Spleen (tissue), 11 donors: ENCODE data around the gene ANXA4. TPM values are rescaled to one million over a fixed set of nuclear protein-coding genes. Genes with fewer than 3 reads are reported as not detected.

Experiments used
- DNase-seq: peaks from one replicate; pipeline ENCODE4 v3.0.0-alpha.2; 2020
- H3K27ac ChIP-seq, 8 donors: fragments of 200-600 bp; sonication (generic) in 7 of 8; 1 replicate in 4 of 8; 2 replicates in 4 of 8; pipeline versions ENCODE4 v1.5.0 to v1.8.0; 2016 to 2021; ENCODE audit warnings: inconsistent platforms in 4 of 8, mild to moderate bottlenecking in 4 of 8, moderate library complexity in 1 of 8
- H3K27me3 ChIP-seq, 7 donors: fragments of 200-600 bp; sonication (generic) in 6 of 7; replicated peaks in 1 of 7; 1 replicate in 4 of 7; 2 replicates in 3 of 7; pipeline versions ENCODE4 v1.5.0 to v1.8.0; 2016 to 2021; ENCODE audit warnings: inconsistent platforms in 3 of 7, mild to moderate bottlenecking in 1 of 7
- H3K36me3 ChIP-seq, 6 donors: fragments of 200-600 bp; sonication (generic) in 5 of 6; 1 replicate in 4 of 6; 2 replicates in 2 of 6; pipeline versions ENCODE4 v1.5.0 to v1.8.0; 2016 to 2021; ENCODE audit warnings: inconsistent platforms in 2 of 6
- H3K4me1 ChIP-seq, 6 donors: fragments of 200-600 bp; sonication (generic) in 5 of 6; 1 replicate in 3 of 6; 2 replicates in 3 of 6; pipeline versions ENCODE4 v1.5.0 to v1.8.0; 2016 to 2021; ENCODE audit warnings: inconsistent platforms in 3 of 6
- H3K4me3 ChIP-seq, 8 donors: fragments of 200-600 bp; sonication (generic) in 7 of 8; 1 replicate in 4 of 8; 2 replicates in 4 of 8; pipeline versions ENCODE4 v1.5.0 to v1.8.0; 2016 to 2021; ENCODE audit warnings: inconsistent platforms in 4 of 8, mild to moderate bottlenecking in 4 of 8, moderate library complexity in 2 of 8
- H3K9me3 ChIP-seq, 8 donors: fragments of 200-600 bp; sonication (generic) in 7 of 8; 1 replicate in 4 of 8; 2 replicates in 4 of 8; pipeline versions ENCODE4 v1.5.0 to v1.8.0; 2016 to 2021; ENCODE audit warnings: inconsistent platforms in 4 of 8
- POLR2A ChIP-seq, 3 donors: fragments of 450-650 bp; IDR thresholded peaks; one replicate each; pipeline ENCODE4 v1.5.1; 2017; ENCODE audit warnings: antibody characterized with exemption in 3 of 3, mild to moderate bottlenecking in 1 of 3
- POLR2AphosphoS5 ChIP-seq, 3 donors: sonication (generic); formaldehyde crosslinking; IDR thresholded peaks; one replicate each; pipeline ENCODE4 v1.5.1; 2017; ENCODE audit warnings: antibody characterized with exemption in 3 of 3
- WGBS, 5 donors: extraction: QIAGEN DNeasy Blood & Tissue Kit in 3 of 5; methylation state at CpG; one replicate each; pipeline versions ENCODE4 v1.1.5 to v1.1.7; 2013 to 2018; 5-methylcytosine and 5-hydroxymethylcytosine counted together
- intact Hi-C: fragments of 100-400 bp; cut with DNase I; formaldehyde crosslinking; loops from one replicate; pipeline ENCODE4 v1.15.0; 2023; ENCODE audit warnings: low total_unique reads
- polyA plus RNA-seq, 3 donors: library from polyadenylated mRNA; stranded (reverse); fragments of 200-250 nt; gene quantifications; one replicate each; pipeline ENCODE4 v1.2.1, GENCODE V29; 2013
- total RNA-seq, 7 donors: library from RNA; depleted of rRNA in 3 of 7; stranded (reverse); fragments of >200 nt in 3 of 7; fragmentation: NEBNext Ultra II Directional in 4 of 7; extraction: Animal tissue kit (Norgen Biotek cat#: 25700) in 4 of 7; gene quantifications; one replicate each; pipeline versions ENCODE4 v1.1.0 to v1.2.1, GENCODE V29; 2016 to 2021
- TF ChIP-seq, protein P1 (sequence below), 11 experiments: fragments of 200-600 bp in 7 of 11; fragments of 450-650 bp in 4 of 11; sonication (generic) in 4 of 11; IDR thresholded peaks in 8 of 11; conservative IDR thresholded peaks in 3 of 11; 1 replicate in 7 of 11; 2 replicates in 4 of 11; pipeline versions ENCODE4 v1.4.0 to v1.8.0; 2016 to 2021; ENCODE audit warnings: antibody characterized with exemption in 11 of 11, inconsistent platforms in 4 of 11, mild to moderate bottlenecking in 1 of 11
- donor health status: healthy with polysubstance abuse.
- donor health status: DM: no; HTN: no; CAD: no; lungs with moderate emphysema.
- donor health status: DM: no; HTN: no; CAD: no.
- donor health status: Bipolar disorder and iron deficiency.
- donor health status: healthy.
- donor health status: DM: no; HTN: no; CAD: no.
- donor health status: DM: yes; HTN: yes; CAD: no.

The ANXA4 gene
- total and polyA plus RNA-seq, 10 donors, result 15.0 to 56.1 (median 29.2) TPM

DNA sequence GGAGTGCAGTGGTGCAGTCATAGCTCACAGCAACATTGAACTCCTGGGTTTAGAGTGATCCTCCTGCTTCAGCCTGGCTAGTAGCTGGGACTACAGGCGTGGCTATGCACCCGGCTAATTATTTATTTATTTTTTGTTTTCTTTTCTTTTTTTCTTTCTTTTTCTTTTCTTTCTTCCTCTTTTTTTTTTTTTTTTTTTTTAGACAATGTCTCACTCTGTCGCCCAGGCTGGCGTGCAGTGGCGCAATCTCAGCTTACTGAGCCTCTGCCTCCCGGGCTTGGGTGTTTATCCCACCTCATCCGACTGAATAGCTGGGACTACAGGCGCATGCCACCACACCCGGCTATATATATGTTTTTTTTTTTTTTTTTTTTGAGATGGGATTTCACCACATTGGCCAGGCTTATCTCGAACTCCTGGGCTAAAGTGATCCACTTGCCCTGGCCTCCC, 1.4 kb upstream of the ANXA4 start:
- intact Hi-C loops, result no loop called here
- WGBS, 5 donors, result 53 to 74% (median 68%) methylated on average over 10 of the region's 10 CpGs
- H3K36me3 ChIP-seq, result no peaks in the 10 kb centered on the region
- H3K4me3 ChIP-seq, result peak overlapping the region in 3 of 8 donors; percentile 85 to 96 (median 86)
- no peak for TF ChIP-seq POLR2A (IDR thresholded peaks at IDR 0.05)
- TF ChIP-seq, protein P1, sequence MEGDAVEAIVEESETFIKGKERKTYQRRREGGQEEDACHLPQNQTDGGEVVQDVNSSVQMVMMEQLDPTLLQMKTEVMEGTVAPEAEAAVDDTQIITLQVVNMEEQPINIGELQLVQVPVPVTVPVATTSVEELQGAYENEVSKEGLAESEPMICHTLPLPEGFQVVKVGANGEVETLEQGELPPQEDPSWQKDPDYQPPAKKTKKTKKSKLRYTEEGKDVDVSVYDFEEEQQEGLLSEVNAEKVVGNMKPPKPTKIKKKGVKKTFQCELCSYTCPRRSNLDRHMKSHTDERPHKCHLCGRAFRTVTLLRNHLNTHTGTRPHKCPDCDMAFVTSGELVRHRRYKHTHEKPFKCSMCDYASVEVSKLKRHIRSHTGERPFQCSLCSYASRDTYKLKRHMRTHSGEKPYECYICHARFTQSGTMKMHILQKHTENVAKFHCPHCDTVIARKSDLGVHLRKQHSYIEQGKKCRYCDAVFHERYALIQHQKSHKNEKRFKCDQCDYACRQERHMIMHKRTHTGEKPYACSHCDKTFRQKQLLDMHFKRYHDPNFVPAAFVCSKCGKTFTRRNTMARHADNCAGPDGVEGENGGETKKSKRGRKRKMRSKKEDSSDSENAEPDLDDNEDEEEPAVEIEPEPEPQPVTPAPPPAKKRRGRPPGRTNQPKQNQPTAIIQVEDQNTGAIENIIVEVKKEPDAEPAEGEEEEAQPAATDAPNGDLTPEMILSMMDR (IDR thresholded peaks at IDR 0.05 in 8 of 11, conservative IDR thresholded peaks at IDR 0.05 in 3 of 11), result no peak
- TF ChIP-seq POLR2AphosphoS5 (IDR thresholded peaks at IDR 0.05), result no peak
- H3K27ac ChIP-seq, result peak overlapping the region in 3 of 8 donors; percentile 80 to 92 (median 86)
- H3K4me1 ChIP-seq, result peaks cover 3 to 55% (median 41%) of the 10 kb centered on the region in 6 donors
- no peaks in the 10 kb centered on the region for H3K9me3 ChIP-seq
- no peaks in the 10 kb centered on the region for H3K27me3 ChIP-seq
- DNase-seq, result no peak

- H3K4me3 ChIP-seq, result peak overlapping the region; percentile 73 to 96 (median 87)
- peaks cover 3 to 59% (median 41%) of the 10 kb centered on the region in 6 donors for H3K4me1 ChIP-seq
- TF ChIP-seq, protein P1 (IDR thresholded peaks at IDR 0.05 in 8 of 11, conservative IDR thresholded peaks at IDR 0.05 in 3 of 11), result peak in 3 of 11 experiments; percentile 12 to 18 (median 12)
- TF ChIP-seq POLR2AphosphoS5 (IDR thresholded peaks at IDR 0.05), result no peak
- WGBS, 5 donors, result 2 to 5% (median 3%) methylated on average over 13 of the region's 13 CpGs
- intact Hi-C loops, result no loop called here
- no peaks in the 10 kb centered on the region for H3K9me3 ChIP-seq
- H3K27ac ChIP-seq, result peak overlapping the region; percentile 76 to 92 (median 85)
- peak; percentile 82 for DNase-seq
- H3K27me3 ChIP-seq, result no peaks in the 10 kb centered on the region
- H3K36me3 ChIP-seq, result no peaks in the 10 kb centered on the region
These were observed 732 bp upstream of the ANXA4 start for GRCh38 chr2:69741229-69741574.

DNA sequence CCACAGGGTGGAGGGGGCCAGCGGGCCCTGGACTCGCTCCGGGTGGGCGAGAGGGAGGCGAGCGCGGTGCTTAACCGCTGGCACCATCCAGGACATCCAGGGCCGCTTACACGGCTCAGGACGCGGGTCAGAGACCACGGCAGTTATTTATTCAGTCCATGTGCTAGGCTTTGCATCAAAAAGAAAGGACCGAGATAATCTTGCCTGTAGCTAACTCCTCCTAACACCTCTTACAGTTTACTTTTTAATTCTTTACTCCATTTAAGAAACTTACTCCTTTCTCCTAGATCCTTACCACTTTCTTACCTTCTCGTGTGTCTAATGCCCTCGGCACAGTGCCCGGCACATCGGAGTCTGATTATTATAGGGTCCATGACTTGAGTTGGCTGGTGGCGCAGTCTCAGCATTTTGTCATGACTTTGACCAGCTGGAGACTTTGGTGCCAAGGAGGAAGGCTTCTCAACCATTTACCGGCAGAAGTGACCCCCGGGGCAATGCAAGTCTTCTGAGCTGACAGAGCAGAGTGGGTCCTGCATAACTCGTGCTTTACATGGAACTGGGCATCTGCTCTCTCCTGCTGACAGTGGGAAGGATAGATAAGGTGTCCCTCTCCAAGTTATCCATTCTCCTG, 503 bp downstream of the ANXA4 start:
- peaks cover 3 to 58% (median 41%) of the 10 kb centered on the region in 6 donors for H3K4me1 ChIP-seq
- no peak for DNase-seq
- WGBS, 5 donors, result 13 to 19% (median 16%) methylated on average over 21 to 22 of the region's 22 CpGs
- peak overlapping the region; percentile 76 to 92 (median 85) for H3K27ac ChIP-seq
- H3K27me3 ChIP-seq, result no peaks in the 10 kb centered on the region
- intact Hi-C loops, result no loop called here
- H3K4me3 ChIP-seq, result peak overlapping the region; percentile 73 to 96 (median 87)
- TF ChIP-seq POLR2AphosphoS5 (IDR thresholded peaks at IDR 0.05) (no peak), POLR2A (IDR thresholded peaks at IDR 0.05) (no peak)
- TF ChIP-seq, protein P1 (IDR thresholded peaks at IDR 0.05 in 8 of 11, conservative IDR thresholded peaks at IDR 0.05 in 3 of 11), result no peak
- no peaks in the 10 kb centered on the region for H3K36me3 ChIP-seq
- H3K9me3 ChIP-seq, result no peaks in the 10 kb centered on the region

DNA sequence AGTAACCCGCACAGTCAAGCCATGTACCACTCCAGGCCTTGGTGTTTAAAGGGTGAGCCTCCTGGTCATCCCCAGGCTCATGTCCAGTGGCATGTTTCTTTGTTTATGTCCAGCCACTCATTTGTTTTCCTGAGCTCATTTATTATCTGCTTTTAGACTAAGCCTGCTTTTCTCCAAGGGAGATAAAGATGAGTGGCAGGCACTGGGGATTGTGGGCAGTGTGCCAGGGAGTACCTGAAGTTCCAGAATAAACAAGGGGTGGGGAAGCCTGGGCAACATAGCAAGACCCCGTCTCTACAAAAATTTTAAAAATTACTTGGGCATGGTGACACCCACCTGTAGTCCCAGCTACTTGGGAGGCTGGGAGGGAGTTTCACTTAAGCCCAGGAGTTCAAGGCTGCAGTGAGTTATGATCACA, 1.9 kb downstream of the ANXA4 start:
- H3K4me3 ChIP-seq, result peak overlapping the region in 1 of 8 donors; percentile 96
- peaks cover 3 to 54% (median 41%) of the 10 kb centered on the region in 6 donors for H3K4me1 ChIP-seq
- no peaks in the 10 kb centered on the region for H3K27me3 ChIP-seq
- peak overlapping the region in 1 of 8 donors; percentile 92 for H3K27ac ChIP-seq
- TF ChIP-seq POLR2A (IDR thresholded peaks at IDR 0.05) (no peak), POLR2AphosphoS5 (IDR thresholded peaks at IDR 0.05) (no peak)
- no peaks in the 10 kb centered on the region for H3K36me3 ChIP-seq
- intact Hi-C loops, result no loop called here
- DNase-seq, result no peak
- no peaks in the 10 kb centered on the region for H3K9me3 ChIP-seq
- WGBS, 5 donors, result 80 to 95% (median 86%) methylated on average over 2 of the region's 2 CpGs
